ENCODE measurements around the gene SLC44A5.

SLC44A5 gene

DNA sequence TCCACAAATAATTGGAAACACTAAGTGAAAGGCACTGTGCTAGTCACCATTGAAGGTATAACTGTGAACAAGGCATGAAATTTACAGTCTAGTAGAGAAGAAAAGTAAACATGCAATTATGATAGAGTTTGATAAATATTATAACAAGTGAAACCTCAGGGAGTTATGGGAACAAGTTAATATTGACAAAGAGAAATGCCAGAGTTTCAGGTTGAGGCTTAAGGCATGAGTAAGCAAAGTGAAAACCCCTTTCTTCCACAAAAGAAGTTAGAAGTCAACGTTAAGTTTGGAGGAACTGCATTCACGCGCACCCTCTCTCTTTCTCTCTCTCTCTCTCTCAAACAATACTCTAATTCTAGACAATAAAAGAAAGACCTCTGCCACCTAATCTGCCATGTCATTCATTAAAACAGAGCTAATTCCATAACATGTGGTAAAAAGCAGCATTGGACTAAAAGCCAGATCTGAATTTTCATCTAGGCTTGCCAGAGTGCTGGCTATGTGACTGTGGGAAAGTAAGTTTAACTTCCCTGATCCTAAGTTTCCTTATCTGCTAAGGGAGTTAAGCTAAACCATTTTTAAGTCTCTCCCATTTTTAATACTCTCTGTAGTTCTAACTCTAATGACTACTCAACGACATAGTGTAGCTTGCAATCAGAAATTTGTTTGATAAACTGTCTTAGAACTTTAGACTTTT lies 22.0 kb downstream of the SLC44A5 start:
- DNase-seq = no peak

- no peak for DNase-seq
These were observed 23.2 kb downstream of the SLC44A5 start for GRCh38 chr1:75587692-75588091.

DNA sequence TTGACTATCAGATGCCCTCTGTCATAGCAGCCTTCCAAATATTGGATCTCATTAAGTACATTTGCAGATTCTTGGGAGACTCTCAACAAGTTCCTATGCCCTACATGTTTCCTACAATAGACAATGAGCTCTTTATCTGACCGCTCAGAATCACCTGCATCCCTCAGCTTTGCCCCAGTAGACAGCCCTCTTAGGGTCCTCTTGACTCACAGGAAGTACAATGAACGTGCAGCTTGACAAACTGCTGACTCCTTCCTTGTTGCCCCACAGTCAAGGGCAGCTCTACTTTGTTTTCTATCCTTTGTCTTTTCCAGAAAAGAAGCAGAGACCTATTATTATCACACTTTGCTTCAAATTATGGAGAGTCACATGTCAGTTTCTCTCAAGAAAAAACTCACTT lies 27.6 kb downstream of the SLC44A5 start:
- no peak for DNase-seq

DNA sequence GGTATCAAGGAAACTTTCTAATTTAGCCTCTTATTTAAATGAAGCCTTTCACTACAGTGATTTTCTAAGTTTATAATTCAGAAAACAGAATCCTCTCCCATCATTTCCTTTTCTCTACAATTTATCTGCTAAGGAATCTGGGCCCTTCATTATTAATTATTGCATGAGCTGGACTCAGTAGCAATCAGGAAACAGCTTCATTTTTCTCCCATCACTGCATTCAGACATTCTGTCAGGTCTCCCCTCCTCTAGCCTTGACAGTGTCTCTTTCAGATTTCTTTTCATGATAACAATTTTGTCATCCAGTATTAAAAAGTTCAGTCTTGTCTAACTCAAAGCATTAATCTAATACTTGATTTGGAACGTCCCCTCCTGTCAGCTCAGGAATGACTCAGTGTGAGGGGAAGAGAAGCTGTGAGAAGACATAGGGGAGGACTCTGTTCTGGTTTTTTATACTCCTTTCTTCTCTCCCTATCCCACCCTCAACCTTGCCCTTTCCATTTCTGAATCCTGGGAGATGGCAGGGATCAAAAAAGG lies 28.1 kb downstream of the SLC44A5 start:
- DNase-seq = no peak

DNA sequence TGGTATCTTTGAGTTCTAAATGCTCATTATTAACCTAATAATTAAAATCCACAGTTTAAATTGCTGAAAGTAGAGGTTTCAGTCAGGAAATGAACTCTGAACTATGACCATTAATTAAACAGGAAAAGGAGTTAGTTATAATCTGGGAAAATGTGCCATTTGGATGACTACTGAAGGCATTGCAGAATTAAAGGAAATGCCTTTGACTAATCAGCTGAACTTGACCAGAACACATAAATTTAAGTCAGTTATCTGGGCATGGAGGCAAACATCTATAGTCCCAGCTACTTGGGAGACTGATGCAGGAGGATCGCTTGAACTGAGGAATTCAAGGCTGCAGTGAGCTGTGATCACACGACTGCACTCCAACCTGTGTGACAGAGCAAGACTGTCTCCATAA lies 31.9 kb downstream of the SLC44A5 start:
- DNase-seq = no peak

DNA sequence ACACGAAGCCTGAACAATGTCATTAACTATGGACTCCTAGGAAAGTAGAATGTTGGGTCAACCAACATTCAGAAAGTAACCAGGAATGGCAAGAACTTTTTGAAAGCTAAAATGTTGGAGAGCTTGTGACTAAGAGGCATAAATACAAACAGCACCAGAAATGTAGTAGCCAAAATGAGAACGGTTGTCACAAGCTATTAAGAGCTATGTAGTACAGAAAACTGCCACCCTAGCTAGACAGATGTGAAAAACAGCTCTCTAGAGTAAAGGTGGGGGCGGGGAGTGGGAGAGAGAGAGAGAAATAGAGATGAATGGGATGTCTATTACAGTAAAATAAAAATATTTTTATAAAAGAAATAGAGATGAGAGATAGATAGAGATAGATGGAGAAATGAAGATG lies 35.1 kb downstream of the SLC44A5 start:
- no peak for DNase-seq

DNA sequence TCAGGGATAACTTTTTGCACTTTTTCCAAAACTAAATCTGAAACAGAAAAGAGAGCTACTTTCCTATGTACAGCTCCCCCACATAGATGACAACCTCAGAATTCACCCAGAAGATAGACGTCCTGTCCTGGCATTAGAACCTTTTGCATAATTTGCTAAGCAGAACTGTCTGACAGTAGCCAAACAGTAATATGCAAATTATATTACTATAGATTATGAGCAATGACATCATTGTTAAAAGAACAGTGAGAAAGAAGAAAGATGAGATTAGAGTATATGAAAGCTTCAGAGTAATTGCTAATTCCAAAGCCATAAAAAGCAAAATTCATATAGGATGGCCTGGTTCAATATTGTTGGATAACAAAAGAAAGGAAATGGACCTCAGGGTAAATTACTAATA lies 43.7 kb downstream of the SLC44A5 start:
- no peak for DNase-seq

DNA sequence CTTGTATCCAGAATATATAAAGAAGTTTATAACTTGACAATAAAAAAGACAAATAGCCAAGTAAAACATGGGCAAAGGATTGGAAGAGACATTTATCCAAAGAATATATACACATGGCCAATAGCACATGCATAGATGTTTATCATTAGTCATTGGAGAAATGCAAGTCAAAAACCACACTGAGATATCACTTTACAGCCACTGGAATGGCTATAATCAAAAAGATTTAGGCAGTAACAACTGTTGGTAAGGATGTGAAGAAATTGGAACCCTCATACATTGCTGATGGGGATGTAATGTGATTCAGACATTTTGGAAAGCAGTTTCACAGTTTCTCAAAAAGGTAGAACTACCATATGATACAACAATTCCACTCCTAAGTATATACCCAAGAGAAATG lies 51.1 kb downstream of the SLC44A5 start:
- DNase-seq = no peak

DNA sequence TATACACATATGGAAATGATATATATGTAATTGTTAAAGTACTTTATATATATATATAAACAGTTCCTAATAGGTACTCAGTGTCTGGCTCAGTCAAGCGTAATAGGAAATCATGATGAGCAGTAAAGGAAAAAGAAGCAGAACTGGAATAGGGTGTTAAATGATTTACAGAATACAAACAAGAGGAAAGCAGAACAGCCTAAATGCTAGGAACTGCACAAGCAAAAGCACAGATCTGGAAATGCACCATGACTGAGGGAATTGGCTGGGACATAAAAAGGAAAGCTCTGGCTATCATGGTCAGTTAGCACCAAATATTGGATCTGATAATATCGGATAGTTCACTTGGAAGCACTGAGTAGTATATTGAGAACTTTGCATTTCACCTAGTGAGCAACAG lies 51.8 kb downstream of the SLC44A5 start:
- DNase-seq = no peak

DNA sequence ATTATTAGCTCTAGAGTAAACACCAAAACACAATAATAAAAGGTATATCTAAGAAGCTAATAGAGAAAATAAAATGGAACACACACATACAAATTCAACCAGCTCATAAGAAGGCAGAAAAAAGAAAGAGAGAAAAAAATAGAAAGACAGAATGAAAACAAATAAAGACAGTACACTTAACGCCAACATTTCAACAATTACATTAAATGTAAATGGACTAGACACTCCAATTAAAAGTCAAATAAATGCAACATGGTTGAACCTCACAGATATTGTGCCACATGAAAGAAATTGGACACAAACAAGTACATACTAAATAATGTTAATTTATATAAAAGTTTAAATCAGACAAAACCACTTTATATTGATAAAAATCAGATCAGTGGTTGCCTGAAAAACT lies 56.0 kb downstream of the SLC44A5 start:
- DNase-seq = no peak

DNA sequence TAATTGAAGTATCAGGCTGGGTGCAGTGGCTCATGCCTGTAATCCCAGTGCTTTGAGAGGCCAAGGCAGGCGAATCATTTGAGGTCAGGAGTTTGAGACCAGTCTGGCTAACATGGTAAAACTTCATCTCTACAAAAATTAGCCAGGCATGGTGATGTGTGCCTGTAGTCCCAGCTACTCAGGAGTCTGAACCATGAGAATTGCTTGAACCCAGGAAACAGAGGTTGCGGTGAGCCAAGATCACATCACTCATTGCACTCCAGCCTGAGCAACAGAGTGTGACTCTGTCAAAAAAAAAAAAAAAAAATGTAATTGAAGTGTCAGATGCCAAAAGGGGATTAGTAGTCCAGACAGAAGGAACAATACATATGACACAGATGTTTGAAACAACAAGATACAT lies 56.7 kb downstream of the SLC44A5 start:
- no peak for DNase-seq

- no peak for DNase-seq
These were observed 60.4 kb downstream of the SLC44A5 start for GRCh38 chr1:75550559-75550958.

DNA sequence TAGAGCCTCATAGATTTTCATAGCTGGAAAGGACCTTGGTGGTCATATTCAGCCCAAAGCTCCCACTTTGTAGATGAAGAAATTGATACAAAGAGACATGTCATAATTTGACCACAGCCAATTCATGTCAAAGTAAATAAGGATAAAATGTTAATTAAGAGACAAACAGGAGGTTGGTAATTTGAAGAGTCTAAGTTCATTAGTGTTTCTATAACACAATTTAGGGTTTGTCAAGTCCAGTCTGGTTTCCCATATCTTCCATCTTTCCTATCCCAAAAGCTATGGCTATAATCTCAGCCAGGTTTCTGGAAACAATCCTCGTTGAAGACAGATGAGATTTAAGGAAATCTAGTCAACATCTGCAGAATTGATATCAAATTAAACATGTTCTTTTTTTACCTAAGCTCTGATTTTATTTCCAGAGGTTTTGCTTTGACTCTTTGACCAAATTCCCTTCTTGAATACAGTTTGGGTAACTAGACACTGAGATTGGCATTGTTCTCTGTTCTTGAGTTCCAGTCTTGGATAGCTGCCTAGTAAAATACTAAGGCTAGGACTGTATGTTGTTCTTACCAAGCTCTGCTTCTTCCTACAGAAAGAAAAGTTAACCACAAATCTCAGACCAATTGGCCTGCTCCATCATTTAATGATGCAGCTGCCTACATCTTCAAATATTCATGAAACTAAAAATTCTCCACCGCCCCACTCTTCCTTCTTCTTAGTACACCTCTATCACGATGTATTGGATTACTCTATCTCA lies 62.0 kb downstream of the SLC44A5 start:
- no peak for DNase-seq

GRCh38 chr1:75543705-75544104 lies 67.2 kb downstream of the SLC44A5 start:
- DNase-seq = no peak

DNA sequence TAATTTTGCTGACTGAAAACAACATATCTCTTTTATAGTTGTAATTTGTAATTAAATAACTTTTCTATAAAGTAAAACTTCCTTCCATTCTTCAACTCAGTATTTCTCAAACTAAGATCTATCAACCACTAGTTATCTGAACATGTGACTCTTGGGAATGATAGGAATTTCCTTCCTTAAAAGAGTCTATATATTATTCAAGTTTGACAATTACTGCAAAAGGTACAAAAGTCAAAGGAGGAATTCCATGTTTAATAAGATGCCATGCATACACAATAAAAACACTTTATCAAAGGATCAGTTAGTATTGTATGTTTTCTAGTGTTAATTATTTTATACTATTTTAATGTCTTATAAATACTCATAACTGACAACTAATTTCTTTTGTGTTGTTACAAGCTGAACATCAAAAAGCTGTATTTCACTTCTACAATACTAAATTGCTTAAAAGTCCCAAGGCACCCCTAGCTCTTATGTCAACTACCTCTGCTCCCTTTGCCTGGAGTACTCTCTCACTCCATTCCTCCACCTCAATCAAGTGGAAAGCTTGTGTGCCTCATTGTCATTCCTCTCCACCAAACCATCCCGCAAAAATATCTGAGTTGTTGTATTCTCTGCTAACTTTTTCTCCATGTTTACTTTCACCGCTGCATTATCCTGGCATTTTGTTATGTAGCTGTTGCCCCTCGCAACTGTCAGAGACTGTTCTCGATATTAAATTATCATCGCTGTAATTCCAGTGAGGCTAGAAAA lies 67.9 kb downstream of the SLC44A5 start:
- DNase-seq = no peak

DNA sequence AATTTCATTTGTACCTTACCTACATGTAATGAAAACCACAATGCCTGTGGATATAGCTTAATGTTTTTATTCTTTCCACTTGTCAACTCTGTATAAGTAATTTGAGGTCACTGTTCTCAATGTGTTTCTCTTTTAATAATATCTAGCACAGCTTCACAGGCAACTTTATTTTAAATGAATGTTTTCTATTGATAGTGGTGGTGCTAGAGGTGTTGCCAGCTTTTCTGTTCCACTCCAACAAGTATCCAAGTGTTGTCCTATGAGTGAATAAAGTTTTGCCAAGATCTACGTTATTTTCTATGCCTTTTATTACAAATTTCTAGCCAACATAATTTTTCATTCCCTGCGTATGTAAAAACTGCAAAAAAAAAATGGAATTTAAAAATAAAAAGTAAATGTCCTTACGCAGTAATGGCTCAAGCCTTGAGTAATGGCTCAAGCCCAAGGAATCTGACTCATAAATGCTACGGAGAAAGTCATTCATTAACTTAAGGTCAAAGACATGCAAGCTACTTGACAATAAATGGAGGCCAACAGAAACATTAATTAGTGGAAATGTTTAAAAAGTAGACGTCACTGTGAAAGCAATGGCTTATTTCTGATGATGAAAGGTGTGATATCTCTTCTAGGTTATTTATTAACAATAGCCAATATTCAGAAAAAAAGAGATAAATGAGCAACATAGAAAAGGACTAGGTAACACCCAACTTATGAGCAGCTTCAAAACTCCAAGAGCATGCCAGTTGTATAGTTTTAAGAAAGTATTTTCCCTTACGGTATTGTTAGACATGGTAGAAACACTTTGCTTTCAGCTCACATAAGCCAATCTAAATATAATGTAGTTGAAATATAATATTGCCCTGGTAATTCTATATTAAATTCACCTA lies 71.4 kb downstream of the SLC44A5 start:
- DNase-seq = no peak

DNA sequence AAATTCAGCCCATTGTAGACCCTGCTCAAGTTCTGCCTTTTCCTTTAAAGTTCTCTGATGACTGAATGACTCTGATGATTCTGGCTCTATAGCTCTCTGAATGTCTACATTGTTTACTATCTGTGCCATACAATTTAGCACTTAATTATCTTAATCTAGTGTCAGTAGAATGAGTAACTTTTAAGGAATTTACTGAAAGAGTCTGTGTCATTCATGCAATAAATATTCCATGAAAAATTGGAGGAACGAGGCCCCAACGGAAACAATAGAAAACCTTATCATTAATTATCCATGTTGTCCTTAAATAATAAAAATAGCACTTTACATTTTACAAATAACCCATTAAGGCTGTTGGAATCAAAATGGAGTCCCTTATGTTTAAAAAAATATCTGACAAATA lies 77.8 kb downstream of the SLC44A5 start:
- DNase-seq = no peak

- no peak for DNase-seq
These were observed 79.3 kb downstream of the SLC44A5 start for GRCh38 chr1:75531570-75531969.

DNA sequence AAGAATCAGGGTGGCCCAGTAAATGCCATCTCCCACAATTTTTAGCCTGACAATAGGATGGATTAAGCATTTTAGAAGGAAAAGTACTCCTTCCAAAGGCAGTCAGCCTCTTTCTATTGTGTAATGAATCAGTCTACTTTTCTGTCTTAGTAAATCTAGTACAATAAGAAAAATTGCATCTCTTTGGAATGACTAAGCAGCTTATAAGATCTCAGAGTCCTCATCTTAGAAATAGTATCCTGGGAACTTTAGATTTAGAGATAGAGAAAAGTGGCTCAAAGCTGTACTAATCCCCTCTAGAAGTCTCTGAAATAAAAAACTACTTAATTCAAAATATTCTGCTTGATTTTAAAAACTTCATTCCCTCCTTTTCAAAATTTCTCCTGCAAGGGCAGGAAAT lies 81.4 kb downstream of the SLC44A5 start:
- DNase-seq = no peak

- DNase-seq = no peak
These were observed 82.9 kb downstream of the SLC44A5 start for GRCh38 chr1:75528001-75528400.

GRCh38 chr1:75522389-75522788 lies 88.5 kb downstream of the SLC44A5 start:
- DNase-seq = no peak

- no peak for DNase-seq
These were observed 89.3 kb downstream of the SLC44A5 start for GRCh38 chr1:75521658-75522057.

All from activated CD4-positive, CD25-positive, alpha-beta regulatory T cell (primary cell).